GM13976 (cell line): ENCODE measurements around the gene TMPRSS11D.

ENCODE experiments used
- DNase-seq: peaks from one replicate; pipeline ENCODE4 v3.0.0; 2012; ENCODE audit warnings: low spot score
- CTCF ChIP-seq: IDR thresholded peaks from 2 replicates; pipeline ENCODE4 v1.5.1; 2012; ENCODE audit warnings: borderline replicate concordance, mild to moderate bottlenecking; ENCODE audit not compliant: insufficient read depth; ENCODE audit errors: extremely low read depth, missing control alignments, control extremely low read depth
- in situ Hi-C: fragments of 300-500 bp; cut with MboI; formaldehyde crosslinking; loops from one replicate; pipeline ENCODE4 v1.12.0; 2022; ENCODE audit warnings: low sequenced_read_pairs, mixed read lengths, inconsistent platforms; ENCODE audit not compliant: unreplicated experiment

Gene TMPRSS11D

GRCh38 chr4:67883902-67884301 is at the start of gene TMPRSS11D:
TMPRSS11D (minus strand) TSS chr4:67884002; CDS start chr4:67883933, 69 bp downstream.
- DNase-seq: no peak
- in situ Hi-C loops: no loop called here
- TF ChIP-seq CTCF: no peak

GRCh38 chr4:67933038-67933437 is 49.2 kb upstream of the TMPRSS11D start:
- no peak for DNase-seq
- in situ Hi-C loops: no loop called here
- TF ChIP-seq CTCF: no peak

- TF ChIP-seq CTCF: no peak
- in situ Hi-C loops: no loop called here
- no peak for DNase-seq
These were observed 47.5 kb upstream of the TMPRSS11D start for GRCh38 chr4:67931256-67931655.

- DNase-seq: no peak
- in situ Hi-C loops: no loop called here
- TF ChIP-seq CTCF: no peak
These were observed 45.6 kb upstream of the TMPRSS11D start for GRCh38 chr4:67929426-67929825.

GRCh38 chr4:67928546-67928945 is 44.7 kb upstream of the TMPRSS11D start:
- in situ Hi-C loops: no loop called here
- no peak for DNase-seq
- no peak for TF ChIP-seq CTCF

GRCh38 chr4:67927251-67927650 is 43.4 kb upstream of the TMPRSS11D start:
- DNase-seq: no peak
- in situ Hi-C loops: no loop called here

More at GRCh38 chr4:67927251-67927650, 43.4 kb upstream of the TMPRSS11D start:
- TF ChIP-seq CTCF: no peak
